Fibroblast of peridontal ligament (primary cell): ENCODE data around the gene FNDC3B.

ENCODE experiments used
- DNase-seq: peaks from one replicate; pipeline ENCODE4 v3.0.0-alpha.2; 2010; ENCODE audit errors: extremely low read depth

Gene FNDC3B

DNA sequence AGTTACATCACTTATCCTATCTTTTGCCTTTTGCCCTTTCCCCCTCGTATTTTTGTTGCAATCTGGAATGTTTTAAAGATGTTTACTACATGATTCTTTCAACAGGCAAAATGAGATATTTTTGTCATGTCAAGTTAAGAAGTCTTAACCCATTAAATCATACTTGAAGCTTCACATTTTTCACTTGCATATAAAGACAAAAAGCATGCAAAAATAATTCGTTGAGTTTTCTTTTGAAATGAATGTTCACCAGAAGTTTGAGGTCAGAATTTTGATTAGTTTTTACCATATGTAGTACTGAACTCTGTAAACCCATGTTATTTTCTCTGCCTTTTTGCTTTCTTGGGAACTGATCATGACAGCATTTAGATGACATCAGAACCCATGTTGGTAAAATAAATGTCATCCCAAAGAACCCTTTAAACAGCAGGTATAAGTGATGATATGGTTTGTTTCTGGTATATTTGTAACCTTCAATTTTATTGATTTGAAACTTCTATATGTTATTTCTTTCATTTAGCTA lies 220.4 kb downstream of the FNDC3B start:
- peak; percentile 27 for DNase-seq

DNA sequence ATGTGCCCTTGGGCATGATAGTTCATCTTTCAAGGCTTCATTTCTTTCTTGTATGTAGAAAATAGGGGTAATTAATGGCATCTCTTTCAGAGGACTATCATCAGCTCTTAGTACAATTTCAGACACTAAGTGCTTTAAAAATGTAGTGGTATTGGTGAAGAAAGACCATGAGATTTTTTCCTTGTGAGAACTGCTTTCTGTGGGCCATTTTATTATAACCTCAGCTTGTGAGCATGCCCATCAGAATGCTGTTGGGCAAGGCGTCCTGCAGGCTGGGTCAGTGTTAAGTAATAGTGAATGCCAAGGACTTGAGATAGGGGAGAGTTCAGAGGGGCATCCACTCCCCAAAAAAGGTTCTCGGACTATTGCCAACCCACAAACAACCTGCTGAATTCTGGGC lies 221.0 kb downstream of the FNDC3B start:
- peak; percentile 64 for DNase-seq

DNA sequence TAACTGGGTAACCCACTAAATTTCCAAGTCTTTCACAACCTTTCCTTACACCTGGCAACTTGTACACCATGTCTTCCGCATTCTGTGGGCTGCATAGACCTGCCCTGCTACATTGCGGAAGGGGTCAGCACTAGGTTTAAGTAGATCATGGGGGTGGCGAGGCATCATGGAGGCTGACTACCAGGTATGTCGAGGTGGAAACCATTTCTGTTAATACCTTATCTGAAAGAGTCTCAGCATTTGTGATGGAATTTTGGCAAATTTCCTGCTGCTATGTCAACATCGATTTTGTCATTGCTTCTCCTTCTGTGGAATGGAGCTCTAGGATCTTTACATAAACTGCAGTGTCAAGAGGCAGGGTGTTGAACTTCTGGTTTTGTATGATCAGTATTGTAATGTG lies 221.7 kb downstream of the FNDC3B start:
- DNase-seq: no peak

DNA sequence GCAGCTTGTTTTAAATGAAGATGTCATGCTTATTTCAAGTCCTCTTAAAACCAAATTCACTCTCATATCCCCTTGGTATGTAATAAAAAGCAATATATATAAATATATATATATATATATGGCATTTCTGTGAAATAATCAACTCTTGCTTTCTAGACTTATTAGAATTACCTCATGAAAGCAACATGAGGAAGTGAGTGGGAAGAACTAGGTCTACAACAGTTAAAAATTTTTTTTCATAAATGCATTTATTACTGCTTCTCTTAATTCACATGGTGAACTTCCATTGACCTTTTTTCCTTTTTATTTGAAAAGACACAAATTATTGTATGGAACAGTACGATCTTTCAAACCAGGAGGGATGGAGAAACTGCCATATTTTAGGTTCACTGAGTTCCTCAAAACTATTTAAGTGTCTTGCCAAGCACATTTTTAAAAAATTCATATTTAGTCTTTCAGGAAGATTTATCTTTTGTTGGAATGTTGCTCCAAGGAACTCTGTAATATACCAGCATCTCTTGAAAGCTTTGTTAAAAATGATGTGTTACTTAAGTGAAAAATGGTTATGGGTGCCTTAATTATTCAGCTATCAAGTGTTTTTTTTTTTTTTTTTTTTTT lies 223.7 kb downstream of the FNDC3B start:
- no peak for DNase-seq

DNA sequence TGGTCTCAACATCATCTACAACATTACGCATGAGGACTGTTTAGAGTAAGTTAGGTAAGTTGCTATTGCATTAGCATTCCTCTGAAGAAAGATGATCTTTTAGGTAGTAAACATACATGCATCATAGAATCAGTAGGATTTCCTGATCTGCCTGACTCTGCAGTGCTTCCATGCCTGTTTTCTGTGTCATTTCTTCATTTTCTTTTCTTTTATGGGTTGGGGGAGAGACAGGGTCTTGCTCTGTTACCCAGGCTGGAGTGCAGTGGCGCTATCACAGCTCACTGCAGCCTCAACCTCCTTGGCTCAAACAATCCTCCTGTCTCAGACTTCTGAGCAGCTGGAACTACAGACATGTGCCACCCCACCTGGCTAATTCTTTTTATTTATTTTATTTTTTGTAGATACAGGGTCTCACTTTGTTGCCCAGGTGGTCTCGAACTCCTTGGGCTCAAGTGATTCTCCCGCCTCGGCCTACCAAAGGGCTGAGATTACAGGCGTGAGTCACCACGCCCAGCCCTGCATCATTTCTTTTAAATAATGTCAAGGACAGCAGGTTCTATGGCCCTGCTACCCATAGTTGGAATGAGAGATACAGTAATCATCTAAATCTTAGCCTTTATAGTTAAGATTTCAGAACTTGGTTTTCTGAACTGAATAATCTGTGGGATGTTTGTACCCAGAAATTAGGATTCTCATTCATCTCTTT lies 224.6 kb downstream of the FNDC3B start:
- no peak for DNase-seq

DNA sequence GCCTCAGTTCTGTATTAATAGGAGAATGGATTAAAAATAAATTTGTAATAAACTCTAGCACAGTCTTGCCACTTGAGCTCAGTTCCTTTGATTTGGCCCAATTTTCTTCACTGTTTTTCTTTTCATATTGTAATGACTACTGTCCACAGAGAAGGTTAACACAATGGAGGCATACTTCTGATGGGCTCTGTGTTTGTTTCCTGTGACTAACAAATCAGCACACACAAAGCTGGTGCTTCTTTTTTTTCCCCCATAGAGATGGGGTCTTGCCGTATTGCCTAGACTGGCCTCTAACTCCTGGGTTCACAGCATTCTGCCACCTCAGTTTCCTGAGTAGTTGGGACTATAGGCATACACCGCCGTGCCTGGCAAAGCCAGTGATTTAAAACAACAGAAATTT lies 226.7 kb downstream of the FNDC3B start:
- no peak for DNase-seq

DNA sequence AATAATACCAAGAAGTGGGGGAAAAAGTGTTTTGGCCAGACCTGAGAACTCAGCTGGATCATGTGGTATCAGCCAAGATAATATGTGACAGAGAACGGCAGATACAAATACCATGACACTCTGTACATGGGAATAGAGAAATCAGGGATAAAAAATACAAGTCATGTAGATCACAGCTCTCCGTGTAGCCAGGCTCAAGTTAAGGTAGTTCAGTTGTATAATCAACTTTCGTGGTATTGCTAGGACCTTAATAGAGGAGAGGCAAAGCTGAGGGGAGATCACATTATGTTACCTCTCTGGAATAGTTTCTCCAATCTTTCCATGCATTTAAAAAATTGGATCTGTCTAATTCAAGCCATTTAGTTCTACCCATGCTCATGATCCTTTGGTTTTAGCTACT lies 229.0 kb downstream of the FNDC3B start:
- no peak for DNase-seq

DNA sequence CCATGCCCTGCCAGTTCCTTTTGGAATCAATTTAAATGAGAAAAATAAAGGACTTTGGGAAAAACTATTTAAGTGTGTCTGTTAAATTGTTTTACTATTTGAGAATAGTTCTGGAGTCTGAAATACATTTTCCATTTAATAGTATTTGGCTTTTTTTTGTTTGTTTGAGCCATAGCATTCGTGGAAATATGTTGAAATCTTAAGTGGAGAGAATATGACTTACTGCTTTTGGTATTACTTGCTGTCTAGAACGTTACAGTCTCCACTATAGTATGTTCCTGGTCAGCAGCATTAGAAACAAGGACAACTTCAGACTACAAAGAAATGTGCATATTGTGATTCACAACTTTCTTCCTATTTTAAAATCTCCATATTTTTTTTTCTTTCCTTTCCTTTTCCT lies 229.5 kb downstream of the FNDC3B start:
- peak; percentile 25 for DNase-seq

DNA sequence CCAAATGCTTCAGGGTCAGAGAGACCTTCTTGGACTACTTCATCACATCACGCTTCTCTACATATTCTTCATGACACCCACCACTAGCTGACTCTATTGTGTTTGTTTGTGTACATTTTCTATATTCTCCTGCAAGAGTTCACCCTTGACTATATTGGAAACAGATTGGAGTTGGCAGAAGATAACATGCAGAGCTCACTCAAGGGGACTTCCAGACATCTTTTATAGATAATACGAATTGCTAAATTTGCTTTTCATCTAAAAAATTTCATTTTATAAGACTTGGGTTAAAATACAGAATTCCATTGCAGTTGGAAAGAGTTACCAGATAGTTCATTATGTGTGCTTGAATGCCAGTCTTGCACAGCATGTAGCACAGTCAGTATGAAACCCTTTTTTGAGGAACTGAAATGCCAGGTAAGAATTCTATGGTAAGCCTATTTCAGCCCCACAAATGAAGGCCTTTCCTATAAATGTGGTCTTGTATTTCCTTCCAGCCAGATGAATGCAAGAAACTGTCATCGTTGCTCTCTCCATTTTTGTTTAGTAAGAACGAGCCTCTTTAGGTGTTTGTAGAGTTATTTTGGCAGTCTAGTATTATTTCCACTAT lies 231.3 kb downstream of the FNDC3B start:
- DNase-seq: no peak

DNA sequence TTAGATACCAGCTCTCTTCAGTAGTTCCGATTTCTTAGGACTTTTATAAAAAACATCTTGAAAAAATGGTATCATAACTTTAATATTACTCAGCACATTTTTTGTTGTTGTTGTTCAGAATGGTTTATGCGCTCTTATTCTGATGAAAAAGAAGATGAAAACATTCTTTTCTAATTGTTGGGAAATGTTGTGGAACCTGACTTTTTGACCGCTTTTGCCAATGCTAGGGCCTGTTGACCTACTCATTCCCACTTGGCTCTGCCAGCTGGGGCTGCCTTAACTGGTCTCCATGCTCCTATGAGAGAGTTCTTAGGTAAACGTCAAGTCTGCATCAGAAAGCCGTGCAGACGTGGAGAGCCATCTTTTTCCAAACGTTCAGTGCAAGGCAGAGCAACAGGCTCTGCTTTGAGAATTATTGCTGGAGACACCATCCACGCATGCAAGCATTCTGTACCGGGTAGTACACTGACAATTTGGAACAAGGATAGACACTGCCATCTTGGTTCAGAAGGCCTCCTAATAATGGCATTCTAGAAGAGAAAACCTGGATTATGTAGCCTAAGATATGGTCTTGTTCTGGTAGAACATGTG lies 232.1 kb downstream of the FNDC3B start:
- no peak for DNase-seq

DNA sequence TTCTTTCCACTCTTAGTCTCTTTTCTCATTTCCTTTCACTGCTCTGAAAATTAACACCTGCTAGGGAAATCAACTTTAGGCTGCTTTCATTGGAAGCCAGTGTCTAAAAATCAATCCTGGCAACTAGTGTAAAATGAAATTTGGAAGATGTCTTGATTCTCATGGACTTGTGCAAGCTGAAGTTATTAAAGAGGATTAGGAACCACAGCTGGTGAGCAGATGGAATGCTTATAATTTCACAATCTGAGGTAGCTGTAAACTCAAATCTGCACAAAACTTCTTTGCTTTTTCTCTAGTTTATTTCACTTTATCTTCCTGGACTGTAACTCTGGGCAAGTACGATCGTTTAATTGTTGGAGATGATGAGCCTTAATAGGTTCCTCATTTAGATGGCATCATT lies 233.3 kb downstream of the FNDC3B start:
- DNase-seq: peak; percentile 85

DNA sequence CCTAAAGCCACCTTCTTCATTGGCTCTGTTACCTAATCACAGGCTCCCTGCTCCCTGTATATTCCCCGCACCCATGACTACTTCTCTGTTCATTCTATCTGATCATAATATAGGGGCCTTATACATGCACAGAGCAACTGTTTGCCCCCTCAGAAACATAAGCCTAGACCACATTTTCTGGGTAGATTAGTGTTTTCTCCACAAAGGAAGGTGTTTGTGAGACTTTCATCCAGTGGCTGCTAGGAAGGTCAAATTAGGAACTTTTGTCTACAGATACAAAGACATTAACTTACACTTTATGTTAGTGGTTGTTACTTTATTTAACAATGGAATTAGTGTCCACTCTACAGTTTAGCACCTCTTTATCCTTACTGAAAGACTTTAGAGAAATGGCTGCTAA lies 234.0 kb downstream of the FNDC3B start:
- DNase-seq: no peak

DNA sequence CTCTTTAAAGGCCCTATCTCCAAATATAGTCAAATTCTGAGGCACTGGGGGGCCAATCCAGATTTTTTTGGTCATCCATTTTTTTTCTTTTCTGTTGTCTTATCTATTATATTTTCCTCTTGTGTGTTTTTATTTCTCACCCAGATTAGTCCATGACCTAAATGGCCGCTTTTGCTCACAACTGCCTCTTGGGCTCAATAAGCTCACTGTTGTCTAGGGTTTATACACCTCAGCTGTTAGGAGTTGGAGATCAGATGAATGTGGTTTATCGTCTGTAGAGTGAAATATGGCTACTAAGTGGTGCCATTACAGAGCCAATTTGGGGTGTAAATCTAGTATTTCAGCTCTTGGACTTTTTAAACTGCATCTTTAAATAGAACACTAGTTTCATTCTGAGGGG lies 235.5 kb downstream of the FNDC3B start:
- DNase-seq: no peak

DNA sequence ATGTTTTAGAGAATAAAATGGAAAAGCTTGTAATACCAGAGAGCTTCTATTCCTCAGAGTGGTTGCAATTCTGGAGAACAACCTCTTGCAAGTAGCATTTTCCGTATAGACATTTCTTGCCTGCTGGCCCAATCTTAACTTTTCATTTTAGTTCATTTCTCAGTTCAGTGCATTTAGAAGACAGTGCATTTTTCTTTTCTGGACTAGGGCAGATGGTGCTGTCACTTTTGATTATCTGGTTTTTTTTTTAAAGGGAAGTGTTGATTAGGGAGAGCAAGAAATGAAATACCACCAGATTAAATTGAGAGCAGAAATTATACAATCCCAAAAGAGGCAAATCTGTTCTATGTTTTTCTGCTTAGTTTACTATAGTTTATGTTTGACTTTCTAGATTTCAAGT lies 236.2 kb downstream of the FNDC3B start:
- no peak for DNase-seq

DNA sequence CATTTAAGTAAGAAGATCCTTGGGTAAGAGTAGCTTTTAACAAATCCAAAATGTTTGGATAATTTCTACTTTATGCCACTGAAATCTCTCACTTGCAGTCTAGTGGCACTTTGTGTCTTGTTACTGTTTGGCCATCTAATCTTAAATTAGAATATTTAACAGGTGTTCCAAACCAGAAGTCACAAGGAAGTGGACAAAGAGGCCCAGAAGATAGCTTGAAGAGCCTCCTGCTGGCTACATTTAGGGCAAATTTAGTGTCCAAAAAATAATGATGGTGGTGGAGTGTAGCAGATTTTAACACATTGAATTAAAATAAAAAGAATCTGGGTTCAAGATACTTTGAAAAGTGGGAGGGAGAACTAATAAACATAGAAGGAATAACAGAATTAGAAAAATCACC lies 236.7 kb downstream of the FNDC3B start:
- no peak for DNase-seq

DNA sequence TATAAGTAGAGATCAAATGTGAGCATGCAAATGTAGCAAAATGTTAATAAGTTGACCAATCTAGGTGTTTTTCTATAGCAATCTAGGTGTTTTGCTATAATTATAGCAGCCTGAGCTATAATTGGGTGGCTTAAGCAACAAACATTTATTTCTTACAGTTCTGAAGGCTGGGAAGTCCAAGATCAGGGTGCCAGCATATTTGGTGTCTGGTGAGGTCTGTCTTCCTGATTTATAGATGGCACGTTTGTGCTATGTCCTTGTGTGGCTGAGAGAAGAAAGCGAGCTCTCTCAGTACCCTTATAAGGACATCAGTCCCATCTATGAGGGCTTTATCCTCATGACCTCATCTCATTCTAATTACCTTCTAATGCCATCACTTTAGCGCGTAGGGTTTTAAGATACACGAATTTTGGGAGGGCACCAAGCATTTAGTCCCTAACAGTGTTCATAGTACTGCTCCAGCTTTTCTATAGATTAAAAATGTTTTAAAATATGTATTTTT lies 237.8 kb downstream of the FNDC3B start:
- DNase-seq: no peak

DNA sequence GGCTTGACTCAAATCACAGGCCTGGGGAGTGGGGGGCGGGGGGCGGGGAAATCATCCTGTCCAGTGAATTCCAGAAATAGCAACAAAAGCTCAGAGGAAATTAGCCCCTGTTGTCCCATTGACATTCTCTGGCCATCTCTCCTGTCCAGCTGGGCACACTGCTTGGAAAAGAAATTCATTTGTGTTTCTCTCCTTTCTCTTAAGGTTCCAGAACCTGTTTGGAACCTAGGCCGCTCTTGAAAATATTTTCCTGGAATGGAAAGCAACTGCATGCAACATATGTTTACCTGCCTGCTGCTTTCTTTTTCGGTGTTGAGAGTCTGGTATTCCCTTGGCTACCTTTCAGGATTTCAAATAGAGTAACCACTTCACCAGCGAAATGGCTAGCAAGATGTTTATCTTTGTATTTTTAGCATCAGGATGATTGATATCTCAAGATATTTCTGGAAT lies 239.8 kb downstream of the FNDC3B start:
- no peak for DNase-seq

DNA sequence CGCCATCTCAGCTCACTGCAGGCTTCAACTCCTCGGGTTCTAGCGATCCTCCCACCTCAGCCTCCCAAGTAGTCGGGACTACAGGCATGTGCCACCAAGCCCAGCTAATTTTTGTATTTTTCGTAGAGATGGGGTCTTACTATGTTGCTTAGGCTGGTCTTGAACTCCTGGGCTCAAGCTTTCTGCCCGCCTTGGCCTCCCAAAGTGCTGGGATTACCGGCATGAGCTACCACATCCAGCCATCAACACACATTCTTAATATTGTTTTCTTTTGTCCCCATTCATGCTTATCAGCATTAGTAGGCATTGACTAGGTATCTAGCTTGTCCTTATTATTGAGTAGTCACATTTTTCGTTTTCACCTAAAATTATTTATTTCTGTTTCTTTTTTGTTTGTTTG lies 240.6 kb downstream of the FNDC3B start:
- no peak for DNase-seq

DNA sequence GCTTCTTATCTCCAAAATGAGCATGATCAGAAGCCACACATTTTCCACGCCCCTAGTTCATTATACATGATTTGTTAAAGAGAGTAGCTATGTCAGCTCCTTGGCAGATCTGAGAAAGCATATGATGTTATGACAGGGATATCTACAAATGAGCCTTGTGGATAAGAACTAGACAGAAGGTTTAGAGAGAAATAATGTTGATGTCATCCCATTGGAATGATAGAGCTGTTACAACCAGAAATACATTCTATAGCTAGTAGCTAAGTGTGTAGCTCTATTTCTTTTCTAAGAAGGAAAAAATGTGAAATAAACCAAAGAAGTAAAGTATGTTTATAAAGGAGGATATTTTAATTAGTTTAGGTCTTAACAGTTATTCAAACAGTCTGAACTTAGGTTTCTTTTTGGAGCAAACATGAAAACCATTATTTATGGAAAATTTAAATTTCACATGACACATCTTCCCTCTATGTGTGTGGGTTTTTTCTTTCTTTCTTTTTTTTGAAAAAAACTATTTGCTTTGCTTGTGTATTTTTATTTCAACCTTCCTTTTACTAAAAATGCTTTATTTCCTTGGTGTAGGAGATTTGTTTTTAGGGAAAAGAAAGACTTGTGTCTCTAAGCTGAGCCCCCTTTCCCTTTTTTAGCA lies 241.2 kb downstream of the FNDC3B start:
- peak; percentile 92 for DNase-seq

DNA sequence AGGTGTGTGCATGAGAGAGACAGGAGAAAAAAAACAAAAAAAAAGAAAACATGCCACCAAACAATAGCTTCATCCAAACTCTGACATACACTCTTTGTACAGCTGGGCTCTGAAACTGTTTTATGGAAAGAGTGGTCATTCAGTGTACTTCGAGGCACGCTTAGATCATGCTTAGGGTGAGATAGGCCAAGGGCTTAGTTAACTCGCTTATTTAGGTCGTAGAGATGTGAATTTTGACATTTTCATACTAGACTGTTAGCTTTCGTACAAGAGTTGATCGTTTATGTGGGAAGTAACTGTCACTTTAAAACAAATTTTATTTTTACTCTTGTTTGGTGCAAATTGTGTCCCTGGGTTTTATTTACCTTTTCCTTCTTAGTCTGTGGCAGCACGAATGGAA lies 242.5 kb downstream of the FNDC3B start:
- DNase-seq: no peak

DNA sequence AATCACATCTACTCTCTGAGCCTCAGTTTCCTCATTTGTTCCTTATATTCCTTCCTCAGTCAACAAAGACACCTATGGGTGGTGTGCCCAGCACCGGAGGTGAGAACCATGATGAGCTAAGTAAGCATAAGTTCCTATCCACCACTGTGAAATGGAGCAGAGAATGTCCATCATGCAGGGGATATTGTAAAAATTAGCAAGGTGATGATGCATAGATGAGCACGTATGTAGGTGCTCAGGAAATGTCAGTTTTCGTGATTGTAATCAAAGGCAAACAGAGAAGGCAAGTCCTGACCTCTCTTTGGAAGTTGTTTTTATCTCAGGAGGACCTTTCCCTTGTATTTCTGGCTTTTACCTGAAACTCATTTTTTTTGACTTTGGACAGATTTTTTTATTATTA lies 243.5 kb downstream of the FNDC3B start:
- no peak for DNase-seq

DNA sequence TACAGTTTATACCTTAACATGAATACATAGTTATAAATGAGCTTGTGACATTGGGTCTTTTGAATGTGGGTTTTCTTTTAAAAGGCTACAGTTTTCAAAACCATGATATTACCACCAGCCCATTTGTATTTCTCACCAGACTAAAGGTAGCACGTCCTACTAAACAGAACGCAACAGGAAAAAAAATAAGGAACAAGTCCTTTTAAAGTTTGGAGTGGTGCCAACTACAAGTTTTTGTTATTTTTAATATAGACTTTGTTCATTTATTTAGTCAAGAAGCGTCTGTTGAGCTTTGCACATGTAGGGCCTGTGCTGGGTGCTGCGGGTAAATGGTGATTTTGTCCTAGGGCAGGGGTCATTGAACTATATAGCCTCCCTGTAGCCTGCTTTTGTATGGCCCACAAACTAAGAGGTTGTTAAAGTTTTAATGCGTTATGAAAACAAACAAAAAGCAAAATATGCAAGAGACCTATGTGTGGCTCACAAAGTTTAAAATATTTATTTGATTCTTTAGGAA lies 244.5 kb downstream of the FNDC3B start:
- no peak for DNase-seq
